ENCODE data around the gene BTBD9. TPM values are rescaled to one million over a fixed set of nuclear protein-coding genes. Genes with fewer than 3 reads are reported as not detected.

BTBD9 gene
- total and polyA plus RNA-seq, 2 donors, result 2.9 to 4.2 TPM

DNA sequence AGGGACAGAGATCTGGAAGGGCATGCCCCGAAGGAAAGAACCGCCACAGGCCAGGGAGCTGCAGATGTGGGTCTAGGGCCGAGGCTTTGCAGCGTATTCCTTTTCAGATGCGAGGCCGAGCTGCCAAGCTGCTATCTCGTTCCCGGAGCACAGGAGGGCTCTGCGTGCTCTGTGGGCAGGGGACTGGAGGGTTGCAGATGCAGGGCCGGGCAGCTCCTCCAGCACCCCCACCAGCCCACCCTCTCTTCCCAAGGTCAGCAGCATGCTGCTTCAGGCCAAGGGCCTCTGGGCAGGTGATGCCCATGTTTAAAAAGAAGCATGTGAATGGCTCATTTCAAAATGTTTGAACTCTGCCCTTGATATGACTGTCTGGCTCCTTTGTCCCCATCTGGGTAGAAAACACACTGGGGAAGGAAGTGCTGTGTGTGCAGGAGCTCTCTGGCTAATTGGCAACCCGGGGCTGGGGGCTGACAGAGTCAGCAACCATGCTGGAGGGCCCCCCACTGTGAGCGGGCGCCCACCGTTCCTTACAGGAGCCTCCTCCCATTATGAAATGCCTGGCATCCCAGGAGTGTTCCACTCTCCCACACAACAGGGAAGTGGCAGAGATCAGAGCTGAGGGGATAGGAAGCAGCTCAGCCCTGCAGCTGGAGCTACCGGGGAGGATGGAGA lies 466.9 kb downstream of the BTBD9 start:
- H3K36me3 ChIP-seq (ENCODE audit: control insufficient read depth in 2 of 2, insufficient read depth in 2 of 2, low read length in 1 of 2), result no peaks in the 10 kb centered on the region
- no peaks in the 10 kb centered on the region for H3K9me3 ChIP-seq (ENCODE audit: control insufficient read depth in 2 of 2, insufficient read depth in 1 of 2, low read length in 1 of 2)
- H3K27me3 ChIP-seq (ENCODE audit: control insufficient read depth in 2 of 2, insufficient read depth in 1 of 2, low read length in 1 of 2), result no peaks in the 10 kb centered on the region
- 93% methylated on average over 15 of the region's 15 CpGs for WGBS
- H3K27ac ChIP-seq (ENCODE audit: low read depth in 1 of 2, low read length in 1 of 2), result no peak overlapping the region
- no peak overlapping the region for H3K4me3 ChIP-seq (ENCODE audit: low read length in 2 of 2)
- DNase-seq (ENCODE audit: low read depth in 6 of 9, low spot score in 9 of 9), result no peak
- no peaks in the 10 kb centered on the region for H3K4me1 ChIP-seq (ENCODE audit: control insufficient read depth in 2 of 2, insufficient read depth in 2 of 2, low read length in 2 of 2)

DNA sequence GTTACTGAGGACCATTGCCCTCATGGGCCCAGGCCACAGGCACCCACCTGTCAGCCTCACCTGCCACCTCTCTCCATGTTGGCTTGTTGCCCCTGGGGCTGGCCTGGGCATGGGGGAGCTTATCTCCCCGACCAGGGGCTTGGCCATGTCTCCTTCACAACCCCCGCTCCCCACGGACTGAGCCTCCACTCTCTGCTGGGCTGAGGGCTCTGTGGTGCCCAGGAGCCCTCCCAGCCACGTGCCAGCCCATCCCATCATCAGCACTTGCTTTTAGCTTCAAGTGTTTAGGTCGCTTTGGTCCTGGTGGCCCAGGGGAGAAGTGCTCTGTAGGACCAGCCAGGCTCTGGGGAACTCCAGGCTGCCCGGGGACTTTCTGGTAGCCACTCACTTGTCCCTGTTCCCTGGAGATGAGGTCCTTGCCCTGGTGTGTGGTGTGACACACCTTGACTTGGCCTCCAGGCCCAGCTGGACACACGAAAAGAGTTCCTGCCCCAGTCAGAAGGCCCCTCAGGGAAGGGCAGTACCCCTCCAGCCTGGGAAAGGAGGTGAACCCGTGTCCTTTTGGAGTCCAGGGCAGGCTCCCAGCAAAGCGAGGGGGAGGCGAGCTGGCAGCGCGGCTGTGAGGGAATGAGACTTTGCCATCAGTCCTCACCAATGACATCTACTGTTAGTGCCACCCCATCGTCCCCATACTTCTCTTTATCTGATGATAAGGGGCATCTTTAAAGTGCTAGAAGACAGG lies 467.6 kb downstream of the BTBD9 start:
- H3K4me1 ChIP-seq (ENCODE audit: control insufficient read depth in 2 of 2, insufficient read depth in 2 of 2, low read length in 2 of 2), result no peaks in the 10 kb centered on the region
- H3K36me3 ChIP-seq (ENCODE audit: control insufficient read depth in 2 of 2, insufficient read depth in 2 of 2, low read length in 1 of 2), result peaks cover 0 to 4% of the 10 kb centered on the region in 2 donors
- 90% methylated on average over 13 of the region's 13 CpGs for WGBS
- H3K27me3 ChIP-seq (ENCODE audit: control insufficient read depth in 2 of 2, insufficient read depth in 1 of 2, low read length in 1 of 2), result no peaks in the 10 kb centered on the region
- DNase-seq (ENCODE audit: low read depth in 6 of 9, low spot score in 9 of 9), result no peak
- H3K9me3 ChIP-seq (ENCODE audit: control insufficient read depth in 2 of 2, insufficient read depth in 1 of 2, low read length in 1 of 2), result no peaks in the 10 kb centered on the region
- H3K4me3 ChIP-seq (ENCODE audit: low read length in 2 of 2), result no peak overlapping the region
- H3K27ac ChIP-seq (ENCODE audit: low read depth in 1 of 2, low read length in 1 of 2), result no peak overlapping the region

DNA sequence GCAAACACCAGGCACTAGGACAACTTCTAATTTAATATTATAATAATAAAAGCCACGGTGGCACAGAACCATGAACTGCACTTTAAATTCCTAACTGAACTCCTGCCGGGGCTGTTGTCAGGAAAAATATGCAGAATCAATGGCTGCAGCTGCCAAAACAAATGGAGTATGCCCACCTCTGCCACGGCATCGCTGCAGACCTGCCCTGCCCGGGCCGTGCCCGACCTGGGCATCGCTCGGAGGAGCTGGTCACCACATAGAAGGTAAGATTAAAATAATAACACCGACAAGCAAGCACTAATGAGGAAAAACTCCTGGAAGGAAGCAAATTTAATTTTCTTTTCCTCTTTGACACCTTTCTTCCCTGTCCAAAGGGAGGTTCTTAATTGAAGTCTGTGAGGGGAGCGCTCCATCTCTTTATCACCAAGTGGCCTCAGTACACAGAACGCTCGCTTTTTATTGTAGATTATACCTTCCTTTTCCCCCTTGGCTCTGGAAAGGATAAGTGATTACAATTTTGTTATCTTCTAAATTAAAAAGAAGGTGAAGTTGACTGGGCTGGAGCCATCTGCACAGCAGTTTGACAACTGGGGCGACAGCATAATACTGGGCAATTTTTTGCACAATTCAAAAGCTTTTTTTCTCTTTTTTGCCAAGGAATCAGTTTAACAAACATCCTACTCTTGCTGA lies 468.9 kb downstream of the BTBD9 start:
- no peak for DNase-seq (ENCODE audit: low read depth in 6 of 9, low spot score in 9 of 9)
- 95% methylated on average over 14 of the region's 14 CpGs for WGBS
- H3K9me3 ChIP-seq (ENCODE audit: control insufficient read depth in 2 of 2, insufficient read depth in 1 of 2, low read length in 1 of 2), result peaks cover 0 to 3% of the 10 kb centered on the region in 2 donors
- H3K36me3 ChIP-seq (ENCODE audit: control insufficient read depth in 2 of 2, insufficient read depth in 2 of 2, low read length in 1 of 2), result peaks cover 0 to 4% of the 10 kb centered on the region in 2 donors
- no peaks in the 10 kb centered on the region for H3K4me1 ChIP-seq (ENCODE audit: control insufficient read depth in 2 of 2, insufficient read depth in 2 of 2, low read length in 2 of 2)
- H3K27ac ChIP-seq (ENCODE audit: low read depth in 1 of 2, low read length in 1 of 2), result no peak overlapping the region
- H3K4me3 ChIP-seq (ENCODE audit: low read length in 2 of 2), result no peak overlapping the region
- no peaks in the 10 kb centered on the region for H3K27me3 ChIP-seq (ENCODE audit: control insufficient read depth in 2 of 2, insufficient read depth in 1 of 2, low read length in 1 of 2)

DNA sequence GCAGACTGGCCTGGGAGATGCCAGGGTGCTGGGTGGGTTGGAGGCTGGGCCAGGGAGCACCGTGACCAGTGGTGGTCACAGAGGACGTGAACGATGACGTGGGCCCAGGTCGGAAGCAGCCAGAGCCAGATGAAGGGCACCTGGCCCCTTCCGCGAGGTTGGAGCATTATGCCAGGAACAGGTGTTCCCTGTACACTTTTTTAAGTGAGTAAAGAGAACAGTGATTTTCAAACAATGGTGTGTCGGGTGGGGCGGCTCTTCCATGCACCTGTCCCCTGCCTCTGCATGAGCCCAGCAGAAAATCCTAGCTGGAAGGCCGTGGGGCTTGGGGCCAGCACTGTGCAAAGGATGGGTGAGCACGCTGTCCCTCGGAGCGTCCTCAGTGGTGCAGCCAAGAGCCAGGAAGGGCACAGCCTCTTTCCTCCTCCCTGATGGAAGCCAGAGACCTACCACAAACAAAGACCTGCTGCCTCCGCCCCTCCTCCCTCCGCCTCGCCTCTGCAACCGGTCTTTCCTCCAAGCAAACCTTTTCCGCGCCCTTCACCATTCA lies 469.7 kb downstream of the BTBD9 start:
- H3K4me1 ChIP-seq (ENCODE audit: control insufficient read depth in 2 of 2, insufficient read depth in 2 of 2, low read length in 2 of 2), result no peaks in the 10 kb centered on the region
- no peak overlapping the region for H3K4me3 ChIP-seq (ENCODE audit: low read length in 2 of 2)
- peaks cover 0 to 3% of the 10 kb centered on the region in 2 donors for H3K9me3 ChIP-seq (ENCODE audit: control insufficient read depth in 2 of 2, insufficient read depth in 1 of 2, low read length in 1 of 2)
- no peak for DNase-seq (ENCODE audit: low read depth in 6 of 9, low spot score in 9 of 9)
- no peak overlapping the region for H3K27ac ChIP-seq (ENCODE audit: low read depth in 1 of 2, low read length in 1 of 2)
- WGBS, result 96% methylated on average over 19 of the region's 19 CpGs
- H3K36me3 ChIP-seq (ENCODE audit: control insufficient read depth in 2 of 2, insufficient read depth in 2 of 2, low read length in 1 of 2), result peaks cover 0 to 4% of the 10 kb centered on the region in 2 donors
- H3K27me3 ChIP-seq (ENCODE audit: control insufficient read depth in 2 of 2, insufficient read depth in 1 of 2, low read length in 1 of 2), result no peaks in the 10 kb centered on the region

DNA sequence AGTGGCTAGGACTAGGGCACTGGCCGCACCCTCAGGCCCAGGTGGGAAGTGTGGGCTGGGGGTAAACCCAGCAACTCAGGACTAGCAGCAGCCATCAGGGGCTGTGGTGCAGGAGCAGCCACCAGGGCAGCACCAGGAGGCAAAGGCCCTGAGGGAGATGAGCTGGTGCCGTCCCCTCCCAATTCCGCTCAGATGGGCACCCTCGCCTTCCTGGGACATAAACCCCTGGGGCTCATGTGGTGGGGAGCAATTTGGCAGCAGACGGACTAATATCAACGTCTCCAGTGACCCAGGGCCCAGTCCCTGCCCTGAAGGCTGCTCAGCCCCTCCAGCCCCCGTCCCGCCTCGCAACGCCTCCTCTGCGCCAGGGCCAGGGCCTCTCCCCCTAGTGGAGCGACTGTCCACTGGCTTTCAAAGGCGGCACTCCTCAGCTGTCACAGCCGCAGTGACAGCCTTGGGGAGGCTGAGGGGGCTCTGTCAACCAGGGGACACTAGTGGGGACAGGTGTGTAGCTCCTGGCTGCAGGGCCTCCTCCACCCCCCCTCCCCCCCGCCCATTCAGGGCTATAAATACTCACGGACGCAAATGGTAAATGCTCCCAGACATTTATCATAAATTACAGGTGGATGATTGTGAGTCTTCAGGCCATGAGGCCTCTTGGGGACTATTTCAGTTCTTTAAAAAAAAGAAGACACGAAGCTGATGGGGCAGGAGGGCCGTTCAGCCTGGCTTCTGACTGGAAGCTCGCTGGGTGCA lies 470.3 kb downstream of the BTBD9 start:
- H3K27ac ChIP-seq (ENCODE audit: low read depth in 1 of 2, low read length in 1 of 2), result no peak overlapping the region

DNA sequence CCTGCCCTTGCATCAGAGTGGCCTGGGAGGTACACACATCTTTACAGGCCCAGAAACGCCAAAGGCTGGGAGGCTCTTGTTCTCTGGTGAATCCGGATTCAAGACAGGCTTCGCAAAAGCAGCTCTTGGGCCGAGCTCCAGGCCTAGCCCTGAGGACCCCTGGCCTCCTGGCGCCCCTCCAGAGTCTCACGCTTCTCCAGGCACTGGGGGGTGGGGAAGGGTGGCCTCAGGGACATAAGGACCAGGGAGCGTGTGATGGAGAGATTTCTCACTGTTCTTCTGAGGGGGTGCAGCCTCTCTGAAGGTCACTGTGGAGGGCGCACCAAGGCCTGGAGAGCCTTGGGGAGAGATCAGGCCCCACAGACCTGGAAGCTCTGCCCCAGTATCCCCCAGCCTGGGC lies 471.0 kb downstream of the BTBD9 start:
- Histone ChIP-seq H3K9me3 (ENCODE audit: control insufficient read depth in 2 of 2, insufficient read depth in 1 of 2, low read length in 1 of 2) (peaks cover 0 to 3% of the 10 kb centered on the region in 2 donors), H3K4me1 (ENCODE audit: control insufficient read depth in 2 of 2, insufficient read depth in 2 of 2, low read length in 2 of 2) (no peaks in the 10 kb centered on the region), H3K27ac (ENCODE audit: low read depth in 1 of 2, low read length in 1 of 2) (no peak overlapping the region), H3K27me3 (ENCODE audit: control insufficient read depth in 2 of 2, insufficient read depth in 1 of 2, low read length in 1 of 2) (no peaks in the 10 kb centered on the region), H3K36me3 (ENCODE audit: control insufficient read depth in 2 of 2, insufficient read depth in 2 of 2, low read length in 1 of 2) (peaks cover 0 to 4% of the 10 kb centered on the region in 2 donors), H3K4me3 (ENCODE audit: low read length in 2 of 2) (no peak overlapping the region)
- DNase-seq (ENCODE audit: low read depth in 6 of 9, low spot score in 9 of 9), result no peak
- WGBS, result 98% methylated on average over 8 of the region's 8 CpGs

More for the DNA sequence above, 470.3 kb downstream of the BTBD9 start:
- Histone ChIP-seq H3K4me3 (ENCODE audit: low read length in 2 of 2) (no peak overlapping the region), H3K27me3 (ENCODE audit: control insufficient read depth in 2 of 2, insufficient read depth in 1 of 2, low read length in 1 of 2) (no peaks in the 10 kb centered on the region), H3K36me3 (ENCODE audit: control insufficient read depth in 2 of 2, insufficient read depth in 2 of 2, low read length in 1 of 2) (peaks cover 0 to 4% of the 10 kb centered on the region in 2 donors), H3K9me3 (ENCODE audit: control insufficient read depth in 2 of 2, insufficient read depth in 1 of 2, low read length in 1 of 2) (peaks cover 0 to 3% of the 10 kb centered on the region in 2 donors), H3K4me1 (ENCODE audit: control insufficient read depth in 2 of 2, insufficient read depth in 2 of 2, low read length in 2 of 2) (no peaks in the 10 kb centered on the region)
- DNase-seq (ENCODE audit: low read depth in 6 of 9, low spot score in 9 of 9), result no peak
- 90% methylated on average over 20 of the region's 20 CpGs for WGBS

DNA sequence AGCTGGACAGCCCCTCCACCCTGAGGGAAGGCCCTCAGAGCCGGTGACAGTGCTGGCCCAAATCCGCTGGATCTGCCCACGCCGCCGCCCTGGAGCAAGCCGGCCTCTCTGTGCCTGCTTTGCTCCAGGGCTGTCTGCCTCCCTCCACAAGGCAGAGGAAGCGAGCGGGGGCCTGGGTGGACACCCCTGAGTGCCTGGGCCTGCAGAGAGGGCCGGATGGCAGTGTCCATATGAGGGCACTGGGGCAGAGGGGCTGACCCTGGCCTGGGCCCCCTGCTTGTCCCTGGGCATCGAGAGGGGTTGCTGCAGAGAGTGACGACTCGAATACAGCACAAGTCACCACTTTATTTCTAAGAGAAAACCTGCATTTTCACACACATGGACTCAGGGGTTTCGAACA lies 471.6 kb downstream of the BTBD9 start:
- H3K27ac ChIP-seq (ENCODE audit: low read depth in 1 of 2, low read length in 1 of 2), result no peak overlapping the region
- H3K9me3 ChIP-seq (ENCODE audit: control insufficient read depth in 2 of 2, insufficient read depth in 1 of 2, low read length in 1 of 2), result peaks cover 0 to 3% of the 10 kb centered on the region in 2 donors
- no peaks in the 10 kb centered on the region for H3K4me1 ChIP-seq (ENCODE audit: control insufficient read depth in 2 of 2, insufficient read depth in 2 of 2, low read length in 2 of 2)
- DNase-seq (ENCODE audit: low read depth in 6 of 9, low spot score in 9 of 9), result no peak
- no peaks in the 10 kb centered on the region for H3K27me3 ChIP-seq (ENCODE audit: control insufficient read depth in 2 of 2, insufficient read depth in 1 of 2, low read length in 1 of 2)
- no peak overlapping the region for H3K4me3 ChIP-seq (ENCODE audit: low read length in 2 of 2)
- WGBS, result 93% methylated on average over 13 of the region's 13 CpGs
- peaks cover 0 to 4% of the 10 kb centered on the region in 2 donors for H3K36me3 ChIP-seq (ENCODE audit: control insufficient read depth in 2 of 2, insufficient read depth in 2 of 2, low read length in 1 of 2)

DNA sequence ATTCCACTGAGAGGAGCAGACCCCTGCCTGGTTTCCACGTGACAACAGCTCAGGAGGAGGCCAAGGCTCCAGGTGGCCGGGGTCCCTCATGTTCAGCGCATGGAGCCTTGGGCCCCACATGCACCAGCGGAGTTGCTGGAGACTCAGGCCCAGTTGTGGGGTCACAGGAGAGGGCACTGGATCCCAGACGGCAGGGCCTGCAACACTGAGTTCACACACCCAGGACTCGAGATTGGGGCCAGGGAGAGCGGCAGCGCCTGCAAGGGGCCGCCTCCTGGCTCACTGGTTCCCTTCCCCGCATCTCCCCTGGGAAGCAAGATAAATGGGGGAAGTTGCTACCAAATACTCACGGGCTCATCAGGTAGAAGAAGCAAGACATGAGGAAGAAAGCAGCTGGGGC lies 472.1 kb downstream of the BTBD9 start:
- Histone ChIP-seq H3K27ac (ENCODE audit: low read depth in 1 of 2, low read length in 1 of 2) (no peak overlapping the region), H3K27me3 (ENCODE audit: control insufficient read depth in 2 of 2, insufficient read depth in 1 of 2, low read length in 1 of 2) (no peaks in the 10 kb centered on the region), H3K9me3 (ENCODE audit: control insufficient read depth in 2 of 2, insufficient read depth in 1 of 2, low read length in 1 of 2) (peaks cover 0 to 3% of the 10 kb centered on the region in 2 donors), H3K4me1 (ENCODE audit: control insufficient read depth in 2 of 2, insufficient read depth in 2 of 2, low read length in 2 of 2) (no peaks in the 10 kb centered on the region), H3K4me3 (ENCODE audit: low read length in 2 of 2) (no peak overlapping the region), H3K36me3 (ENCODE audit: control insufficient read depth in 2 of 2, insufficient read depth in 2 of 2, low read length in 1 of 2) (peaks cover 0 to 4% of the 10 kb centered on the region in 2 donors)
- DNase-seq (ENCODE audit: low read depth in 6 of 9, low spot score in 9 of 9), result no peak
- 98% methylated on average over 11 of the region's 11 CpGs for whole genome bisulfite sequencing

Data from thymus (tissue), 11 donors.